HG02623 (cell line): Measurements from ENCODE around the gene MROH9.
A peak's percentile ranks its signal among the peaks of the same experiment; 100 is the strongest.
"Not testable (repeated sequence)": the region's sequence is repeated elsewhere in the genome, so short reads cannot be mapped to it uniquely, and the experiment has no call there.

Experiments used
- ATAC-seq: cut with Tn5 transposase; IDR thresholded peaks from one replicate; pipeline ENCODE4 v1.9.1; 2021; ENCODE audit warnings: moderate library complexity; ENCODE audit not compliant: unreplicated experiment

The MROH9 gene, protein sequence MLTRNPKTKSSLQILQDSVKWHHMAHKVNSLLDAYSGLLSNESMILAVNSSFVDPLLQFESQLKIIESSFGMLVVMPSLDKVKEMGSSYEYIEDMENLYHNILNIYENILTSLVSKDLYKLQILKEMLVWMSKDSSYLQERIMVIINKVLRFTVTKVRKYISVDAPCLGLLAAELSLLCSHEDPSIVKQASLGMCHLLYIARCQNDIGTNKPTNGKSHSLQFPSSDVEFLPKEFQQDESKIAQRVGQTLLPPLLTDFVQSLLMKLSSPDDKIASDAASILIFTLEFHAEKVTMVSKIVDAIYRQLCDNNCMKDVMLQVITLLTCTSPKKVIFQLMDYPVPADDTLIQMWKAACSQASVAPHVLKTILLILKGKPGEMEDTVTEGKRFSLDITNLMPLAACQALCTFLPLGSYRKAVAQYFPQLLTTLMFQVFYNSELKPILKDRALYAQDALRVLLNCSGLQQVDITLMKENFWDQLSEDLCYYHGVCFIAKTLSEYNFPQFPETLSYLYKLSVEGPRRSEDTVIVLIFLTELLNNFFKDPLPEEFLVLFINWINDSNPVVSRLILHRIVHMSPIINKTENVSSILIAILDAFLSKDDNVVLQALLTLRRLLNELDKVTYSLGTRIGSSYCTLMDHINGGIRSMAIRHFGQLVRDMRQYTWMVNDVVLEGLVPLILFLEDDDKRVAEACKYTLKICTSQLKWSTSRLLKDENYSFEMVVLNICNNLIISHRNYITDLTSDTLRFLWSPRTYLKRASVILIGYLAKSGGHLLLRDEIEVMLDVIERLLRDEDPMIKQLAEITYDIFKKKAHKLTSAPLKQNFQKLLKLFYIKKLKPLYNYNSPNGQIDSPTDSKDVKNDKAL

GRCh38 chr1:170935231-170935630, at the start of gene MROH9:
TSS of gene MROH9 (plus strand) at chr1:170935534. CDS start at chr1:170945557, 10,023 bp downstream.
- no peak for ATAC-seq

DNA sequence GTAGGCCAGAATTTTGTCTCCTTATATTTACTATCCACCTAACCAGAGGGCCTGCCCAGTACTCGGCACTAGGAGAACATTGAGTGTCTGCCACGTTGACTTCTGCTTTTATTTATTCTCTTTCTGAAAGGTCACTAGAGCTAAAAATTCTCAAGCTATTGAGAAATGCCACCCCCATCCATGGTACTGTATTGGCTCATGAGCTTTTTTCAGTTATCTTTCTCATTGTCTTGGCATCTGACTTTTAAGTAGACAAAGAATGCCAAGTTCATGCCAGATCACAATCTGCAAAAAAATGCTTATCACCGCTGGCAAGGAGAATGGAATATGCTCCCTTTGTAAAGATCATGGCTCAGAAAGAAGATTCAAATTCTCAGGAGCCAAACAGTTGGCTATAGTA, 49.8 kb upstream of the MROH9 start:
- ATAC-seq: no peak

DNA sequence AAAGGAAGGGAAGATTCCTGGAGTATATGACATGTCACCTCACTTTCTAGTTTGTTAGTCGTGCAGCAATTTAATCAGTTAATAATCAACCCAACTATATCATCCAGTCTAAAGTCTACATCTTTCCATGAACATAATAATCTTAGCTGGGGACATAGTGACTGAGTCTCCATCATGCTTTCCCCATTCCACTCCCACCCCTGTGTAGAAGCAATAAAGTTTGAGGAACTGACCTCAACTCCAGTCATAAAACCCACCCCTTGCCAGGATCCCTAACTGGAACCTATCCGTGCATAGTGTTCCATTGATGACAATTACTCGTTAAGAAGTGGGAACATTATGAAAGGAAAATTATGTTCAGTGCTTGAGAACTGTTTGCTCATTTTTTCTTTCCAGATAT, 48.9 kb upstream of the MROH9 start:
- ATAC-seq: no peak

GRCh38 chr1:170887726-170888125, 47.6 kb upstream of the MROH9 start:
- ATAC-seq: no peak

DNA sequence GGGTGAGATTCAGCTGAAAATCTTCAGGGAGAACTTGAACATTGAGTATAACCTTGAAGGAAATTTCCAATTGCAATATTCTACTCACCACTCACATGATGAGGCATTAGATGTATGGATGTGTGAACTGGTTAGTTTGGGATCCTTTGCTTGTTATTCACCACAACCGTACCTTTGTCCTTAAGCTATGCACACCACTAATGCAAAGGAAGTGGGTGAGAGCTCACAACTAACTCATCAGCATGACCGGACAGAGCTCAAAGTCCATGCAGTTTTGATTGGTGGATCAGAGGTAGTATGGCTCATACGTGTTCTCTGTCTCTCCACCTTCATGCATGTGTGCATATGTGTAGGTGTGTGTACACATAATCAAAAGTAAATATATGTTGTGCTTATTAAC, 43.5 kb upstream of the MROH9 start:
- no peak for ATAC-seq

DNA sequence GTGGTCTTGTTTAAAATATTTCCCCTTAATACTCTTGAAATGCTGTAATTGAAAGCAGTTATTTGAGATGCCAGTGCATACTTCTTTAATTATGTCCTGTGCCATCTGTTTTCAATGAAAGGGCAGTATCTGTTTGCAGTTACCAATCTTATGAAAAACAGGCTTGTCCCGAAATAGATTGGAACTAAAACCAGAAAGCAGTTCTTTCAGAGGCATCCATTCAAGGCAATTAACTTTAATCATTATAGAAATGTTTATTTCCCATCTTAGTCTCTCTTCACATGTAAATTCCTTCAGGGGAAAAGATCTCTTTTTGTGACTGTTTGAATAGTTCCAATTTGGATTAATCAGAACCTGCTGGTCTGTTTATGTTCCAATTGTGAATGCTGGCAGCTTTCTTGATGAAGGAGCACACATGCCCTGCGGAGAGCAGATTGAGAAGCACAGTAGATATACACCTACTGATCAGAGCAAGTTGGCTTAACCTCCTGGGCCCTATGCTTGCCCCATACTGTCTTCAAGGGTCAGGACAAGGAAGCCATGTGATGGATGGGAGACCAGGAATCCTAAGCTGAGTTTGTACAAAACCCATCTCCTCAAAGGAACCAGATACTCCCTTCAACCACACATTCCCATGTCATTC, 41.6 kb upstream of the MROH9 start:
- no peak for ATAC-seq

DNA sequence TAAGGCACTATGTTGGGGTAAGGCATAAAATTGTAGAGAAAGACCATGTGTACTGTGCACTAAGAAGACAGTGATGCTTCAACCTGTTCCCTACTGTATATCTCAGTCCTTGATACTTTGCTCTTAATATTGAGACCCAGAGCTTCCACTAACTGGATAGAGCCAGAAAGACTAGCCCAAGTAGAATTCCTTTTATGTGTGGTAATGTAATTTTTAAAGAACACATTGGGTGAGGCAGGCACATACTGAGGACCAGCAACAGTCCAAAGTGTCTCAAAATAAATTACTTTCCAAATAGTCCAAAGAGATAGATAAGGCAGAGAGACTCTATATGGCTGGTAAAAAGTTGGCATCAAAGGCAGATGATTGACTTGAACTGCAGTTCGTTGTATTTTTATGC, 31.4 kb upstream of the MROH9 start:
- no peak for ATAC-seq

- ATAC-seq: no peak
Observed at GRCh38 chr1:170908942-170909341, 26.4 kb upstream of the MROH9 start.

DNA sequence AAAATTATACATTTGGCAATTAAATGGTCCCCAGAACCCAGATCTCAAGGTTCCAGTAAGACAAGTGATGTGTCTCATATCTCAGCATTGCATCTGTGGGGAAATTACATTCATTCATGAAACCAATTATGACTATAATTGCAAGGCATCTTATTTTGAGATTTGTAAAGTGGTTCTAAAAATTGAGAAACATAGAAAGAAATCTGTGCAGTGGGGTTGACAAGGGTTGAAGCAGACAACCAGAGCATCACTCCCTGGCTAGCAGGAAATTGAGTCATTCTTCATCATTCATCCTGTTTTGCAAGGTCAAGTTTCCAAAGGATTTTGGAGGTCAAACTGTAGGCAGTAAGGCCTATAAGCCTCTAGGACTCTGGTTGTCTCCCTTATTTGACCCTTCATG, 25.1 kb upstream of the MROH9 start:
- ATAC-seq: no peak

DNA sequence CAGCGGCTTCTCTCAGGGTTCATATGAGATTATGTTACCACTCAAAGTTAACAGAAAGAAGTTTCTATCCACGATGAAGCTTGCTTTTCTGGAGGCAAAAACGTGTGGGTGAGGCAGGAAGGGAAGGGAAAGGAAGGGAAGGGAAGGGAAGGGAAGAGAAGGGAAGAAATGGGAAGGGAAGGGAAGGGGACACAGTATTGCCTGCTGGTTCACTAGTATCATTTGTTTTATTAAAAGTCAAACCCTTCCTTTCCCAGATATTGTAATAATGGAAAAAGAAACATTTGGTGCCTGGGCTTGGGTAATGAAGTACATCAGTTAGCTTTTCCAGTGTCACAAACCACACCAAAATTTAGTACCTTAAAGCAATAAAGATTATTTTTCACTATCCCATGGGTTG, 18.0 kb upstream of the MROH9 start:
- ATAC-seq: no peak

GRCh38 chr1:170924656-170925055, 10.7 kb upstream of the MROH9 start:
- not testable (repeated sequence) for ATAC-seq

DNA sequence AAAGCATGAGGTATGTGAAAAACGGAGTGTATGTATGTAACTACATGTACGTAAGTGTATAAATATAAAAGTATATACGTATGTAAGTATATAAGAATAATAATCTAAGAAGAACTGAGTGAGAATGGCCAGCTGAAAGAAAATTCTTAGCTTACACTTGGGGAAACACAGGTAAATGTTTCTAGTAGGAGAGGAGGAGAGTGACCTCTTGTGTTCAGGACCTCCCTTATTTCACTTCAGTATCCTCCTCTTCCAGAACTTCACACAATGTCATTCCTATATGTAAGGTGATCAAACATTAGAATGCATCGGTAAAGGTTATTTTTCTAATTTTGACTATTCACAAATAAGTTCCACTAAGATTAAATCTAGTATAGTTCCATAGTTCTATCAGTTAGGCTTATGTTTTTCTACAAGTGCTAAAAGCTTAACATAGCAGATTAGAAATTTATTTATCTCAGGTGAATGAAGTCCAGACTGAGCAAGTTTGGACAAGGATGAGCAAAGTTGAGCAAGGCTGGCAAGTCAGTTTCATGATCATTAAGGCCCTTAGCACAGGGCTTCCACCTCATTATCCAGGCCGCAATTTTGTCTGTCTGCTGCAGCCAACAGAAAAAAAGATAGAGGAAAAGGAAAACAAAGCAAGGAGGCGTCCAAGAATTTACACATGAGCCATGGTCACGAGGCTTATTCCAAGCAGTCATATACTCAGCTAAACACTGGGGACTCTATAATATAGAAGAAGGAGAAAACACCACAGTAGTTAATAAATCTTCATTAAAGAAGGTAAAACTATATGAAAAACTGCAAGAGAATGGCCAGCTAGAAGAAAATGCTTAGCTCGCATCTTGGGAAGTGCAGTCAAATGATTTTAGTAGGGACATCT, 7.1 kb upstream of the MROH9 start:
- no peak for ATAC-seq

DNA sequence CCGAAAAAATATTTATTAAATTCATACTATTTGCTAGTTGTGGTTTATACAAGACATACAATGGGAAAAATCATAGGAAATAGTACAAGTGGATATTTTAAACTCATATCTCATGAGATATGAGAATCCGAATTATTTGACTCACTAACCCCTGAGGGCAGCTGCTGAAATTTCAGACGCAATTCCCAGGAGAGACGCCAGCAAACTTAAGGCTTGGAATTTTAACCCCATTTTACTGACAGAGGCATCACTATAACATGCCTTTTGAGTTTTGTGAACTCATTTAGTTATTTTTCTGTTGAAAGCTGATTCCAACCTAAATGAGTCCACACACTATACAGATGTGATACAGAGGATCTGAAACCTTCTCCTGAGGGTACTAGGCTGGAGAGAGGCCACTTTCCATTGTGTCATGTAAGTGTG, 5.9 kb upstream of the MROH9 start:
- ATAC-seq: no peak

DNA sequence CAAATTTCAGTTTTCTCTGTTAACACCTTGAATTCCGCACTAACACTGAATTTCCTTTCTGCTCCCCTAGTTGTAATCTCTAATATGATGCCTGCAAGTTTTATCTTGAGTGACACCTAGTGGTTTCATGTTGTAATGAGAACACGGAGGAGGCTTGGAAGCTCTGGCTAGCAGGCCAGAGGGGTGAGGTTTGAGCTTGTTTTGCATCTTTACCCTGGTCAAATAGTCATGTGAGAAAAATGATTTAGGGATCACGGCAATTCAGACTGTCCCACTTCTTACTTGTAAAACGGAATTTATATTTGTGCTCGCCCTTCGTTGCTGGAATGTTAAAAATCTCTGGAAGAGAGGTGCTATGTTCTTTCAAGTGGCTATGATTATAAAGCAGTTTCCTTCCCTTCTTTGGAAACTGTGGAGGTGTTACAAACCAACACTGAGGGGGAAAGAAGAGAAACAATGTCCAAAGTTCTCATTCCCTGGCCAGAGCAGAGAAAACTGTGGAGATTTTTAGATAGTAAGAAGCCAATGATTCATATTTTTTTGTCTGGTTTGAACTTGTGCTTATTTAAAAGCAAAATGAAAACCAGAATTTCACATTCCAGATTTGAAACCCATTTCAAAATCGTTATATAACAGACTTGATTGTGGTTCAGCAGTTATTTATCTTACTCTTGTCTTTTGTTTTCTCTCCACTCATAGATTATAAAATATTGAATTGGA, 5.3 kb upstream of the MROH9 start:
- peak; percentile 84 for ATAC-seq

DNA sequence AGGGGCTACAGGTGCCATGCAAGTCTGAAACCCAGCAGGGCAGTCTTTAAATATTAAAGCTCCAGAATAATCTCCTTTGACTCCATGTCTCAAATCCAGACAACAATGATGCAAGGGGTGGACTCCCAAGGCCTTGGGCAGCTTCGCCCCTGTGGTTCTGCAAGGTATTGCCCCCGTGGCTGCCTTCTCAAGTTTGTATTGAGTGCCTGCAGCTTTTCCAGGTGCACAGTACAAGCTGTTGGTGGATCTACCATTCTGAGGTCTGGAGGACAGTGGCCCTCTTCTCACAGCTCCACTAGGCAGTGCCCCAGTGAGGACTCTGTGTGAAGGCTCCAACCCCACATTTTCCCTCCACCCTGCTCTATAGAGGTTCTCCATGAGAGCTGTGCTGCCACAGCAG, 3.7 kb upstream of the MROH9 start:
- ATAC-seq: no peak

DNA sequence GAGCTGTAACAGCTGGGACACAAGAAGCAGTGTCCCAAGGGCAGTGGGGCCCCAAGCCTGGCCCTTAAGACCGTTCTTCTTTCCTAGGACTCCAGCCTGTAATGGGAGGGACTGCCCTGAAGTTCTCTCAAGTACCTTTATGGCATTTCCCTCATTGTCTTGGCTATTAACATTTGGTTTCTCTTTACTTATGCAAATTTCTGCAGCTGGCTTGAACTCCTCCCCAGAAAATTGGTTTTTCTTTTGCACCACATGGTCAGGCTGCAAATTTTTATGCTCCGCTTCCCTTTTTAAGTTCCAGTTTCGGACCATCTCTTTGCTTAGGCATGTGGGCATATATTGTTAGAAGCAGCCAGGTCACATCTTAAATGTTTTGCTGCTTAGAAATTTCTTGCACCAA, 3.1 kb upstream of the MROH9 start:
- ATAC-seq: no peak

GRCh38 chr1:170938281-170938680, 2.9 kb downstream of the MROH9 start:
- no peak for ATAC-seq

- ATAC-seq: no peak
Observed at GRCh38 chr1:170939476-170939875, 4.1 kb downstream of the MROH9 start.

DNA sequence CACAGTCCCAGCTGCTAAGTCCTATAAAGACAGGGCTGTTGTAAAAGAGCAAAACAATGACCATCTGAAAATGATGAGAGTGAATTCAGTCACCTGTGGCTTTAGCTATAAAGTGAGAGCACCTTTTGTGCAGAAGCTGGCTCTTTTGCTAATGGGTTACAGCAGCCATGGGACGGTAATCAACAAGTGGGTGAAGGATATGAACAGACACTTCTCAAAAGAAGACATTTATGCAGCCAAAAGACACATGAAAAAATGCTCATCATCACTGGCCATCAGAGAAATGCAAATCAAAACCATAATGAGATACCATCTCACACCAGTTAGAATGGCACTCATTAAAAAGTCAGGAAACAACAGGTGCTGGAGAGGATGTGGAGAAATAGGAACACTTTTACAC, 16.4 kb downstream of the MROH9 start:
- not testable (repeated sequence) for ATAC-seq

DNA sequence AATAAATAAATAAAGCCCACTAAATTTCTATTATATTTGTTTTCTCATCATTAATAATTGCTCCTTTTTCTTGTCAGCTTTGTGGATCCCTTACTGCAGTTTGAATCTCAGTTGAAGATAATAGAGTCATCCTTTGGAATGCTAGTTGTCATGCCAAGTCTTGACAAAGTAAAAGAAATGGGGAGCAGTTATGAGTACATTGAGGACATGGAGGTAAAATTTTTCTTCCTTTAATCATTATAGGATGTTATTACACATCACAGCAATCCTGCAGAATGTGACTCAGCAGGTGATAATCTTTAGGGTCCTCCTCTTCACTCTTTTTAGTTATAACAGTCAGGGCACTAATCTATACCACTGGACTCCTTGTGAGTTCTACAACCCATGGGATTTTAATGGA, 24.1 kb downstream of the MROH9 start:
- ATAC-seq: no peak
